Testis (tissue), 3 donors: ENCODE data around the gene RBKS. TPM values are rescaled to one million over a fixed set of nuclear protein-coding genes. Genes with fewer than 3 reads are reported as not detected.
A peak's percentile ranks its signal among the peaks of the same experiment; 100 is the strongest.

Experiments used
- DNase-seq: peaks from one replicate; pipeline ENCODE4 v3.0.0-alpha.2; 2019
- H3K27ac ChIP-seq, 2 donors: fragments of 200-600 bp; sonication (generic); one replicate each; pipeline ENCODE4 v1.5.1; 2019
- H3K27me3 ChIP-seq: fragments of 200-600 bp; sonication (generic); one replicate; pipeline ENCODE4 v1.5.1; 2019
- H3K36me3 ChIP-seq: fragments of 200-600 bp; sonication (generic); one replicate; pipeline ENCODE4 v1.5.1; 2017; ENCODE audit warnings: low read depth; ENCODE audit errors: missing control alignments
- H3K4me1 ChIP-seq: fragments of 200-600 bp; sonication (generic); one replicate; pipeline ENCODE4 v1.5.1; 2019
- H3K4me3 ChIP-seq, 2 donors: fragments of 200-600 bp; sonication (generic); one replicate each; pipeline ENCODE4 v1.5.1; 2017 to 2019
- H3K9me3 ChIP-seq: fragments of 200-600 bp; sonication (generic); one replicate; pipeline ENCODE4 v1.5.1; 2017
- CTCF ChIP-seq, 3 experiments: fragments of 450-650 bp in 2 of 3; fragments of 200-600 bp in 1 of 3; sonication (generic) in 1 of 3; IDR thresholded peaks; one replicate each; pipeline ENCODE4 v1.5.1; 2016 to 2019; ENCODE audit warnings: antibody characterized with exemption in 3 of 3, mild to moderate bottlenecking in 2 of 3, moderate library complexity in 1 of 3
- POLR2A ChIP-seq: fragments of 450-650 bp; IDR thresholded peaks from one replicate; pipeline ENCODE4 v1.6.1; 2017; ENCODE audit warnings: antibody characterized with exemption, mild to moderate bottlenecking, moderate library complexity
- WGBS, 2 donors: methylation state at CpG; one replicate each; pipeline ENCODE4 v1.1.5; 2018; 5-methylcytosine and 5-hydroxymethylcytosine counted together
- intact Hi-C: fragments of 100-400 bp; cut with DNase I; formaldehyde crosslinking; loops from one replicate; pipeline ENCODE4 v1.15.1; 2023; ENCODE audit warnings: low total_unique reads
- polyA plus RNA-seq: library from polyadenylated mRNA; stranded (reverse); fragments of 350-450 nt; fragmentation: Illumina TruSeq; extraction: RNeasy Lipid Tissue Mini Kit (QIAGEN cat#74804); gene quantifications from one replicate; pipeline ENCODE4 v1.2.3, GENCODE V29; 2014; ENCODE audit warnings: low read depth, low replicate concordance; ENCODE audit not compliant: insufficient read depth
- total RNA-seq, 2 donors: library from RNA; depleted of rRNA; stranded (reverse); fragments of >200 nt; gene quantifications; one replicate each; pipeline ENCODE4 v1.2.3, GENCODE V29; 2016

RBKS gene
- total and polyA plus RNA-seq, 3 donors from 2014 or later = 6.1 to 18.4 (median 6.3) TPM

- Histone ChIP-seq H3K27me3 (no peaks in the 10 kb centered on the region), H3K9me3 (no peaks in the 10 kb centered on the region), H3K27ac (peak overlapping the region in 1 of 2 donors; percentile 28), H3K4me1 (no peaks in the 10 kb centered on the region), H3K36me3 (no peaks in the 10 kb centered on the region), H3K4me3 (no peak overlapping the region)
- DNase-seq = no peak
- WGBS, 2 donors = 82 to 94% methylated on average over 1 of the region's 1 CpG
- intact Hi-C loops = no loop called here
- TF ChIP-seq POLR2A (no peak), CTCF (IDR thresholded peaks at IDR 0.05) (no peak)
These were observed 26.3 kb upstream of the RBKS start for GRCh38 chr2:27916293-27916995.

- Histone ChIP-seq H3K4me1 (no peaks in the 10 kb centered on the region), H3K4me3 (no peak overlapping the region), H3K27ac (peak overlapping the region in 1 of 2 donors; percentile 28), H3K36me3 (no peaks in the 10 kb centered on the region), H3K9me3 (no peaks in the 10 kb centered on the region), H3K27me3 (no peaks in the 10 kb centered on the region)
- no peak for DNase-seq
- intact Hi-C loops = no loop called here
- TF ChIP-seq POLR2A (no peak), CTCF (IDR thresholded peaks at IDR 0.05) (no peak)
These were observed 25.7 kb upstream of the RBKS start for GRCh38 chr2:27915874-27916273.

GRCh38 chr2:27915191-27915590 is 25.0 kb upstream of the RBKS start:
- H3K4me1 ChIP-seq = no peaks in the 10 kb centered on the region
- no peak overlapping the region for H3K4me3 ChIP-seq
- WGBS, 2 donors = 45 to 53% methylated on average over 5 of the region's 5 CpGs
- H3K9me3 ChIP-seq = no peaks in the 10 kb centered on the region
- H3K36me3 ChIP-seq = no peaks in the 10 kb centered on the region
- peak overlapping the region in 1 of 2 donors; percentile 56 for H3K27ac ChIP-seq
- DNase-seq = no peak
- TF ChIP-seq POLR2A (no peak), CTCF (IDR thresholded peaks at IDR 0.05) (no peak)
- intact Hi-C loops = no loop called here
- no peaks in the 10 kb centered on the region for H3K27me3 ChIP-seq

- intact Hi-C loops = no loop called here
- Histone ChIP-seq H3K27ac (peak overlapping the region in 1 of 2 donors; percentile 56), H3K27me3 (no peaks in the 10 kb centered on the region), H3K36me3 (no peaks in the 10 kb centered on the region), H3K9me3 (no peaks in the 10 kb centered on the region), H3K4me1 (no peaks in the 10 kb centered on the region), H3K4me3 (no peak overlapping the region)
- TF ChIP-seq POLR2A (no peak), CTCF (IDR thresholded peaks at IDR 0.05) (no peak)
- no peak for DNase-seq
These were observed 24.6 kb upstream of the RBKS start for GRCh38 chr2:27914805-27915175.
